ENCODE data around the gene ZNF653. TPM values are rescaled to one million over a fixed set of nuclear protein-coding genes. Genes with fewer than 3 reads are reported as not detected.
A peak's percentile ranks its signal among the peaks of the same experiment; 100 is the strongest.

The ZNF653 gene
- total RNA-seq, 2 experiments from 2014 or later: 14.1 to 21.5 TPM

DNA sequence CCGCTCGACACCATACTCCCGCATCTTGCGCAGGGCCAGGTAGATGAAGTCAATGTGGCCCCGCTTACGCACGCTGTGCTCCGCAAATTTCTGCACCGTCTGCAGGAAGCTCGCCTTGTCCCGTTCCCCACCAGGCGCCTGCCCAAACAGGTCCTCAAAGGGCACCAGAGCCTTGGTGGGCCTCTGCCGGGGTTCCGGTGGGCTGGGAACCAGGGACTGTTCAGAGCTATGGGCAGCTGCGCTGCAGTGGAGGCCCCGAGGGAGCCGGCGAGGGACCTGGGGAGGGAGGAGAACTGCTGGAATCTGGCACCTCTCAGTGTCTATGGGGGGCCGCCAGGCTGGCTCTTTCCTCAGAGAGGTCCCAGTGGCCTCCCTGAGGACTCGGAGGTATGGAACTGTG lies 8.3 kb upstream of the ZNF653 start:
- CTCF ChIA-PET (ENCODE audit: unreplicated experiment): no interaction called here
- TF ChIP-seq CTCF (conservative IDR thresholded peaks at IDR 0.05; ENCODE audit: low read length) (no peak), EZH2phosphoT487 (IDR thresholded peaks at IDR 0.05; ENCODE audit: borderline replicate concordance, low read depth, low read length) (no peak)
- H3K27ac ChIP-seq (ENCODE audit: low read depth, low read length, poor library complexity, severe bottlenecking): no peak overlapping the region

DNA sequence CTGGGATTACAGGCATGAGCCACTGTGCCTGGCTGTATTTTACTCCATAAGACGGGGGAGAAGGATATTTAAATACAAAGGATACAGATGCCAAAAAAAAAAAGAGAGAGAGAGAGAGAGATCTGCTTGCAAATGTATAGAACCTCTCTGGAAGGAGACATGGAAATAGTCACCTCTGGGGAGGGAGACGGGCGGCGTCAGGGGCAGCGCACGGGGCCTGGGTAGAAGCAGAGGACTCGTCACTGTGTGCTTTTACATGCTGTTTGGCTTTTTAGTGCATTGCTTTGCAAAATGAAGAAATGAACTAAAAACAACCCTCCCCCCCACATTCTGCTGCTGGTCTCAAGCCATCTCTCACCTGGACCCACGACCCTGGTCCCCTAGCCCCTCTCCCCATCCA lies 4.8 kb upstream of the ZNF653 start:
- intact Hi-C loops (cut with micrococcal nuclease; ENCODE audit: unreplicated experiment): no loop called here
- H2AFZ ChIP-seq (ENCODE audit: low read length): no peak overlapping the region
- POLR2A ChIA-PET: no interaction called here
- H3K36me3 ChIP-seq (ENCODE audit: insufficient read depth, low read length): peaks cover 31% of the 10 kb centered on the region
- no peak overlapping the region for H3K4me2 ChIP-seq (ENCODE audit: low read length)
- CTCF ChIA-PET (ENCODE audit: unreplicated experiment): no interaction called here
- no peak for DNase-seq (ENCODE audit: low spot score)
- no peak overlapping the region for H3K27ac ChIP-seq (ENCODE audit: low read depth, low read length, poor library complexity, severe bottlenecking)
- no TSS peak for BruUV-seq (replicated peaks)
- H3K9me2 ChIP-seq (ENCODE audit: insufficient read depth, low read length): no peaks in the 10 kb centered on the region
- TF ChIP-seq CTCF (conservative IDR thresholded peaks at IDR 0.05; ENCODE audit: low read length): no peak
- no peak for TF ChIP-seq EZH2phosphoT487 (IDR thresholded peaks at IDR 0.05; ENCODE audit: borderline replicate concordance, low read depth, low read length)
- no peaks in the 10 kb centered on the region for H3K9me3 ChIP-seq (ENCODE audit: low read length)
- no peaks in the 10 kb centered on the region for H4K20me1 ChIP-seq (ENCODE audit: insufficient read depth, low read length)
- peaks cover 5% of the 10 kb centered on the region; the same call in 1 of the 2 replicates for H3K79me2 ChIP-seq (ENCODE audit: insufficient read depth, low read depth, low read length)
- H3K4me1 ChIP-seq (ENCODE audit: insufficient read depth, low read length, poor library complexity, severe bottlenecking): peaks cover 16% of the 10 kb centered on the region
- H3K4me3 ChIP-seq (ENCODE audit: low read depth, low read length, poor library complexity, severe bottlenecking): no peak overlapping the region

More for the DNA sequence above, 8.3 kb upstream of the ZNF653 start:
- no TSS peak for BruUV-seq (replicated peaks)
- DNase-seq (ENCODE audit: low spot score): no peak
- POLR2A ChIA-PET: interaction anchor here (0.6 to 0.7 kb wide), 3 partner anchors 9 to 253 kb away, joined by 3 to 6 read pairs (median 4); no protein-coding TSS in a partner anchor
- intact Hi-C loops (cut with micrococcal nuclease; ENCODE audit: unreplicated experiment): no loop called here
- H3K4me3 ChIP-seq (ENCODE audit: low read depth, low read length, poor library complexity, severe bottlenecking): no peak overlapping the region
- no peaks in the 10 kb centered on the region for H4K20me1 ChIP-seq (ENCODE audit: insufficient read depth, low read length)
- H3K36me3 ChIP-seq (ENCODE audit: insufficient read depth, low read length): peaks cover 51% of the 10 kb centered on the region
- H3K4me2 ChIP-seq (ENCODE audit: low read length): no peak overlapping the region
- H3K4me1 ChIP-seq (ENCODE audit: insufficient read depth, low read length, poor library complexity, severe bottlenecking): no peaks in the 10 kb centered on the region
- no peaks in the 10 kb centered on the region for H3K9me3 ChIP-seq (ENCODE audit: low read length)
- H2AFZ ChIP-seq (ENCODE audit: low read length): no peak overlapping the region
- H3K79me2 ChIP-seq (ENCODE audit: insufficient read depth, low read depth, low read length): no peaks in the 10 kb centered on the region
- no peaks in the 10 kb centered on the region for H3K9me2 ChIP-seq (ENCODE audit: insufficient read depth, low read length)

GRCh38 chr19:11507370-11508078 lies 1.9 kb upstream of the ZNF653 start:
- peak overlapping the region; percentile 82 for H3K4me3 ChIP-seq (ENCODE audit: low read depth, low read length, poor library complexity, severe bottlenecking)
- H3K36me3 ChIP-seq (ENCODE audit: insufficient read depth, low read length): peaks cover 23% of the 10 kb centered on the region
- no peak overlapping the region for H2AFZ ChIP-seq (ENCODE audit: low read length)
- peak overlapping the region; percentile 95 for H3K4me2 ChIP-seq (ENCODE audit: low read length)
- no peaks in the 10 kb centered on the region for H3K9me2 ChIP-seq (ENCODE audit: insufficient read depth, low read length)
- intact Hi-C loops (cut with micrococcal nuclease; ENCODE audit: unreplicated experiment): no loop called here
- H3K4me1 ChIP-seq (ENCODE audit: insufficient read depth, low read length, poor library complexity, severe bottlenecking): peaks cover 23% of the 10 kb centered on the region
- H3K27ac ChIP-seq (ENCODE audit: low read depth, low read length, poor library complexity, severe bottlenecking): no peak overlapping the region
- ChIA-PET POLR2A (interaction anchor here (0.6 kb wide), 1 partner anchor 306 kb away, joined by 4 read pairs; no protein-coding TSS in a partner anchor), CTCF (ENCODE audit: unreplicated experiment) (no interaction called here)
- H4K20me1 ChIP-seq (ENCODE audit: insufficient read depth, low read length): no peaks in the 10 kb centered on the region
- peaks cover 11% of the 10 kb centered on the region; the same call in 1 of the 2 replicates for H3K79me2 ChIP-seq (ENCODE audit: insufficient read depth, low read depth, low read length)
- H3K9me3 ChIP-seq (ENCODE audit: low read length): no peaks in the 10 kb centered on the region
- no peak for DNase-seq (ENCODE audit: low spot score)
- TF ChIP-seq EZH2phosphoT487 (IDR thresholded peaks at IDR 0.05; ENCODE audit: borderline replicate concordance, low read depth, low read length) (no peak), CTCF (conservative IDR thresholded peaks at IDR 0.05; ENCODE audit: low read length) (no peak)
- BruUV-seq (replicated peaks): no TSS peak

Data from OCI-LY7 (cell line).